Endothelial cell of umbilical vein (primary cell): ENCODE measurements around the gene PLAC8L1. TPM values are rescaled to one million over a fixed set of nuclear protein-coding genes. Genes with fewer than 3 reads are reported as not detected.

Experiments
- BruUV-seq: library from RNA; stranded (reverse); fragments of 400-500 nt; replicated peaks from 2 replicates; lab custom pipeline; 2021; lab: Mats Ljungman, UMichigan
- CTCF ChIA-PET: fragments of 300-600, 350-600 bp; sonication (Branson Sonifier 250); formaldehyde crosslinking; loops from one replicate; lab custom pipeline; 2021; ENCODE audit warnings: antibody characterized with exemption, inconsistent platforms; lab: Charles Lee
- POLR2A ChIA-PET: fragments of 300-600, 350-600 bp; sonication (Branson Sonifier 250); formaldehyde crosslinking; loops from one replicate; lab custom pipeline; 2021; ENCODE audit warnings: antibody characterized with exemption, inconsistent platforms; lab: Charles Lee
- DNase-seq: peaks from one replicate; pipeline ENCODE4 v3.0.0-alpha.2; 2011; ENCODE audit warnings: low read depth, low spot score
- FAIRE-seq: peaks from 2 replicates; lab custom pipeline; 2011; peaks lifted over from hg19 to GRCh38; lab: Jason Lieb, UNC
- H2AFZ ChIP-seq: 2 replicates; pipeline ENCODE4 v1.6.0; 2012; ENCODE audit warnings: low read depth, low read length, control low read depth, inconsistent platforms
- H3K27ac ChIP-seq: 2 replicates; pipeline ENCODE4 v1.5.1; 2011; ENCODE audit warnings: low read depth, mild to moderate bottlenecking, control low read depth, low read length, moderate library complexity; ENCODE audit not compliant: insufficient read depth
- H3K27me3 ChIP-seq, 2 experiments: 2 replicates each; pipeline versions ENCODE4 v1.6.0 to v1.6.1; 2011; ENCODE audit warnings: low read length in 2 of 2, mixed read lengths in 1 of 2; ENCODE audit not compliant: control insufficient read depth in 2 of 2, insufficient read depth in 2 of 2
- H3K36me3 ChIP-seq, 2 experiments: 2 replicates in 1 of 2; 3 replicates in 1 of 2; pipeline ENCODE4 v1.5.1; 2011; ENCODE audit warnings: low read length in 2 of 2, mild to moderate bottlenecking in 1 of 2, moderate library complexity in 1 of 2; ENCODE audit not compliant: control insufficient read depth in 2 of 2, insufficient read depth in 2 of 2; ENCODE audit errors: extremely low read depth in 1 of 2
- H3K4me1 ChIP-seq: 3 replicates; pipeline ENCODE4 v1.5.1; 2011; ENCODE audit warnings: mild to moderate bottlenecking, low read length; ENCODE audit not compliant: control insufficient read depth, insufficient read depth; ENCODE audit errors: extremely low read depth
- H3K4me2 ChIP-seq: 2 replicates; pipeline ENCODE4 v1.6.1; 2011; ENCODE audit warnings: low read length, control low read depth, mixed read lengths; ENCODE audit not compliant: insufficient read depth
- H3K4me3 ChIP-seq, 3 experiments: fragments of 200-600 bp in 1 of 3; sonication (generic), shearing (Covaris generic) in 1 of 3; replicated peaks in 1 of 3; 2 replicates each; pipeline ENCODE4 v1.5.1; 2011 to 2016; ENCODE audit warnings: control low read depth in 3 of 3, low read length in 3 of 3, mild to moderate bottlenecking in 2 of 3, inconsistent platforms in 1 of 3, low read depth in 1 of 3, moderate library complexity in 1 of 3; ENCODE audit not compliant: insufficient read depth in 1 of 3
- H3K79me2 ChIP-seq: 2 replicates; pipeline ENCODE4 v1.6.0; 2012; ENCODE audit warnings: low read length, inconsistent platforms; ENCODE audit not compliant: control insufficient read depth, insufficient read depth
- H3K9ac ChIP-seq: replicated peaks from 2 replicates; pipeline ENCODE3; 2011; ENCODE audit warnings: low read length, control low read depth; ENCODE audit not compliant: insufficient read depth; ENCODE audit errors: extremely low read depth
- H3K9me1 ChIP-seq: replicated peaks from 3 replicates; pipeline ENCODE4 v1.6.0; 2011; ENCODE audit warnings: mild to moderate bottlenecking, low read length; ENCODE audit not compliant: control insufficient read depth, insufficient read depth; ENCODE audit errors: extremely low read depth
- H3K9me3 ChIP-seq: replicated peaks from 2 replicates; pipeline ENCODE4 v1.5.1; 2012; ENCODE audit warnings: low read length, inconsistent platforms; ENCODE audit not compliant: control insufficient read depth, insufficient read depth
- H4K20me1 ChIP-seq: replicated peaks from 2 replicates; pipeline ENCODE3; 2011; ENCODE audit warnings: mild to moderate bottlenecking, low read length; ENCODE audit not compliant: control insufficient read depth, insufficient read depth; ENCODE audit errors: extremely low read depth
- EZH2 ChIP-seq: IDR thresholded peaks from 2 replicates; pipeline ENCODE4 v1.6.1; 2012; ENCODE audit warnings: borderline replicate concordance, low read depth, mild to moderate bottlenecking, moderate library complexity, low read length, inconsistent platforms; ENCODE audit not compliant: severe bottlenecking
- FOS ChIP-seq: IDR thresholded peaks from 2 replicates; pipeline ENCODE4 v1.6.1; 2011; ENCODE audit warnings: mild to moderate bottlenecking, low read length, moderate library complexity, borderline replicate concordance; ENCODE audit not compliant: insufficient read depth
- GATA2 ChIP-seq: IDR thresholded peaks from 2 replicates; pipeline ENCODE4 v1.7.0; 2011; ENCODE audit warnings: low read depth, mild to moderate bottlenecking, moderate library complexity, mixed read lengths, low read length; ENCODE audit not compliant: insufficient read length, insufficient read depth
- JUN ChIP-seq: IDR thresholded peaks from 2 replicates; pipeline ENCODE4 v1.6.1; 2011; ENCODE audit warnings: borderline replicate concordance, low read depth; ENCODE audit not compliant: insufficient read length, insufficient read depth
- MYC ChIP-seq: IDR thresholded peaks from one replicate; pipeline ENCODE4 v1.6.1; 2011; ENCODE audit warnings: mild to moderate bottlenecking, low read depth, low read length
- POLR2AphosphoS5 ChIP-seq: IDR thresholded peaks from 2 replicates; pipeline ENCODE4 v1.6.1; 2012; ENCODE audit warnings: low read depth, mild to moderate bottlenecking, control low read depth, low read length, moderate library complexity; ENCODE audit not compliant: insufficient read depth
- dilution Hi-C: fragments of 300-500 bp; cut with MboI; formaldehyde crosslinking; loops from one replicate; pipeline ENCODE4 v1.15.0; 2019; ENCODE audit warnings: low sequenced_read_pairs; ENCODE audit not compliant: extremely low pct_ligation_motif_present
- intact Hi-C: fragments of 100-400 bp; cut with micrococcal nuclease; formaldehyde crosslinking; loops from one replicate; pipeline ENCODE4 v1.10.0; 2022
- polyA plus RNA-seq, 4 experiments: library from polyadenylated mRNA; depleted of rRNA in 3 of 4; stranded (reverse) in 3 of 4; unstranded in 1 of 4; fragments of >200 nt; gene quantifications; 2 replicates each; pipeline versions ENCODE4 v1.2.1 to v1.2.3, GENCODE V29; 2011 to 2012; ENCODE audit warnings: missing spikeins in 1 of 4
- small RNA-seq: library from RNA; depleted of rRNA; stranded (forward); fragments of <200 nt; gene quantifications from one replicate; pipeline ENCODE3, GENCODE V24; 2012; ENCODE audit warnings: low replicate concordance, low read depth; ENCODE audit not compliant: insufficient read depth, insufficient read length
- total RNA-seq: library from RNA; stranded (reverse); gene quantifications from 2 replicates; pipeline ENCODE4 v1.2.3, GENCODE V29; 2021
- TF ChIP-seq, protein P1 (sequence below): IDR thresholded peaks from 2 replicates; pipeline ENCODE4 v1.6.1; 2011; ENCODE audit not compliant: insufficient read depth, insufficient read length
- TF ChIP-seq, protein P2 (sequence below), 2 donors: IDR thresholded peaks; 1 replicate in 1 of 2; 2 replicates in 1 of 2; pipeline ENCODE4 v1.5.1; 2011; ENCODE audit warnings: low read length in 2 of 2, mild to moderate bottlenecking in 2 of 2, moderate library complexity in 2 of 2, control low read depth in 1 of 2, inconsistent platforms in 1 of 2, low read depth in 1 of 2; ENCODE audit not compliant: insufficient read depth in 1 of 2; ENCODE audit errors: extremely low read depth in 1 of 2

Gene PLAC8L1
- total and polyA plus RNA-seq, 2 donors (not counting 3 experiments of a cell fraction or from before 2014, with no cell fraction given), result 0.80 to 0.99 TPM

DNA sequence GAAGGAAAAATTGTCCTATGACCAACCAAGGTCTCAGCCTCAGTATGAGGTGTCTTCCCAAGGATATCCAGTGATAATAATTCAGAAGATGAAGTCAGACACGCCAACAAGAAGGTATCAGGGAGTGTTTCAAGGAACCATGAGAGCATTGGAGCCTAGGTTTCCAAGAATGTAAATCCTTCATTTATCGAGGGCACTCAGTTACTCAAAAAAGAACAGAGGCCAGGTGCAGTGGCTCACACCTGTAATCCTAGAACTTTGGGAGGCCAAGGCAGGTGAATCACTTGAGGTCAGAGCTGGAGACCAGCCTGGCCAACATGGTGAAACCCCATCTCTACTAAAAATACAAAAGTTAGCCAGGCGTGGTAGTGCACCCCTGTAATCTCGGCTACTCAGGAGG lies 70.8 kb downstream of the PLAC8L1 start:
- dilution Hi-C loops (no loop called here), intact Hi-C loops (no loop called here)
- BruUV-seq, result no TSS peak
- CTCF ChIA-PET, result no interaction called here
- DNase-seq (no peak), FAIRE-seq (no peak)
- no peaks in the 10 kb centered on the region for H4K20me1 ChIP-seq
- no peak overlapping the region for H3K4me3 ChIP-seq
- H3K9me3 ChIP-seq, result no peaks in the 10 kb centered on the region
- no peaks in the 10 kb centered on the region for H3K79me2 ChIP-seq
- TF ChIP-seq JUN, result no peak
- TF ChIP-seq, protein P1, sequence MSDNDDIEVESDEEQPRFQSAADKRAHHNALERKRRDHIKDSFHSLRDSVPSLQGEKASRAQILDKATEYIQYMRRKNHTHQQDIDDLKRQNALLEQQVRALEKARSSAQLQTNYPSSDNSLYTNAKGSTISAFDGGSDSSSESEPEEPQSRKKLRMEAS, result no peak
- TF ChIP-seq GATA2, result no peak
- TF ChIP-seq MYC, result no peak
- TF ChIP-seq EZH2, result no peak
- TF ChIP-seq POLR2AphosphoS5, result no peak
- TF ChIP-seq, protein P2, sequence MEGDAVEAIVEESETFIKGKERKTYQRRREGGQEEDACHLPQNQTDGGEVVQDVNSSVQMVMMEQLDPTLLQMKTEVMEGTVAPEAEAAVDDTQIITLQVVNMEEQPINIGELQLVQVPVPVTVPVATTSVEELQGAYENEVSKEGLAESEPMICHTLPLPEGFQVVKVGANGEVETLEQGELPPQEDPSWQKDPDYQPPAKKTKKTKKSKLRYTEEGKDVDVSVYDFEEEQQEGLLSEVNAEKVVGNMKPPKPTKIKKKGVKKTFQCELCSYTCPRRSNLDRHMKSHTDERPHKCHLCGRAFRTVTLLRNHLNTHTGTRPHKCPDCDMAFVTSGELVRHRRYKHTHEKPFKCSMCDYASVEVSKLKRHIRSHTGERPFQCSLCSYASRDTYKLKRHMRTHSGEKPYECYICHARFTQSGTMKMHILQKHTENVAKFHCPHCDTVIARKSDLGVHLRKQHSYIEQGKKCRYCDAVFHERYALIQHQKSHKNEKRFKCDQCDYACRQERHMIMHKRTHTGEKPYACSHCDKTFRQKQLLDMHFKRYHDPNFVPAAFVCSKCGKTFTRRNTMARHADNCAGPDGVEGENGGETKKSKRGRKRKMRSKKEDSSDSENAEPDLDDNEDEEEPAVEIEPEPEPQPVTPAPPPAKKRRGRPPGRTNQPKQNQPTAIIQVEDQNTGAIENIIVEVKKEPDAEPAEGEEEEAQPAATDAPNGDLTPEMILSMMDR (IDR thresholded peaks at IDR 0.05; ENCODE audit: extremely low read depth in 1 of 2, insufficient read depth in 1 of 2, low read depth in 1 of 2, low read length in 2 of 2), result no peak
- TF ChIP-seq FOS, result no peak
- no peak overlapping the region for H2AFZ ChIP-seq
- POLR2A ChIA-PET, result no interaction called here
- H3K27ac ChIP-seq, result no peak overlapping the region
- no peak overlapping the region for H3K9ac ChIP-seq
- H3K4me1 ChIP-seq, result no peaks in the 10 kb centered on the region
- H3K27me3 ChIP-seq, result peaks cover 0 to 3% of the 10 kb centered on the region in 2 experiments
- H3K9me1 ChIP-seq, result no peaks in the 10 kb centered on the region
- no peaks in the 10 kb centered on the region for H3K36me3 ChIP-seq
- H3K4me2 ChIP-seq, result no peak overlapping the region

Small RNA genes lying within 50 kb of the gene (small RNA-seq; reads per million reads assigned to genes)
- gene AC091959.1, result not detected

Other genes starting within 250 kb of the PLAC8L1 start
- not detected in 2 replicates for gene GRXCR2, start 232.6 kb downstream of the PLAC8L1 start, total RNA-seq
- gene GRXCR2, start 232.6 kb downstream of the PLAC8L1 start, polyA plus RNA-seq, result not detected in 2 replicates
- 0.84 and 0.90 TPM in 2 replicates for gene SH3RF2, start 169.0 kb downstream of the PLAC8L1 start, total RNA-seq
- gene SH3RF2, start 169.0 kb downstream of the PLAC8L1 start, polyA plus RNA-seq, result 0.21 and 0.54 TPM in 2 replicates
- gene LARS1, start 77.1 kb upstream of the PLAC8L1 start, total RNA-seq, result 139 and 154 TPM in 2 replicates
- gene LARS1, start 77.1 kb upstream of the PLAC8L1 start, polyA plus RNA-seq, result 11.5 and 16.9 TPM in 2 replicates
- gene RBM27, start 98.0 kb upstream of the PLAC8L1 start, total RNA-seq, result 14.9 and 17.7 TPM in 2 replicates
- gene RBM27, start 98.0 kb upstream of the PLAC8L1 start, polyA plus RNA-seq, result 6.3 and 7.4 TPM in 2 replicates
- not detected in 2 replicates for gene POU4F3, start 233.3 kb upstream of the PLAC8L1 start, total RNA-seq
- gene POU4F3, start 233.3 kb upstream of the PLAC8L1 start, polyA plus RNA-seq, result 0.08 and 0.10 TPM in 2 replicates